Kidney epithelial cell (primary cell): ENCODE data around the gene GLYATL1. TPM values are rescaled to one million over a fixed set of nuclear protein-coding genes. Genes with fewer than 3 reads are reported as not detected.
"Not testable (repeated sequence)": the region's sequence is repeated elsewhere in the genome, so short reads cannot be mapped to it uniquely, and the experiment has no call there.

Experiments used
- DNase-seq: peaks from one replicate; pipeline ENCODE4 v3.0.0-alpha.2; 2010; ENCODE audit warnings: low read depth
- H3K27me3 ChIP-seq: 2 replicates; pipeline ENCODE4 v1.6.0; 2011; ENCODE audit warnings: low read length; ENCODE audit not compliant: control insufficient read depth, insufficient read depth
- H3K36me3 ChIP-seq: 2 replicates; pipeline ENCODE4 v1.5.1; 2011; ENCODE audit warnings: low read length; ENCODE audit not compliant: control insufficient read depth, insufficient read depth
- H3K4me3 ChIP-seq: 2 replicates; pipeline ENCODE4 v1.5.1; 2011; ENCODE audit warnings: low read depth, mild to moderate bottlenecking, control low read depth, low read length
- CTCF ChIP-seq: IDR thresholded peaks from 2 replicates; pipeline ENCODE4 v1.5.1; 2011; ENCODE audit warnings: mild to moderate bottlenecking, moderate library complexity, low read length, control low read depth, inconsistent platforms; ENCODE audit not compliant: insufficient read depth, poor library complexity, severe bottlenecking
- total RNA-seq: library from RNA; depleted of rRNA; stranded (reverse); fragments of >200 nt; gene quantifications from 2 replicates; pipeline ENCODE4 v1.2.3, GENCODE V29; 2015

Gene GLYATL1
- total RNA-seq, 1 donor from 2014 or later: 0.84 TPM

- no peaks in the 10 kb centered on the region for H3K27me3 ChIP-seq
- H3K36me3 ChIP-seq: no peaks in the 10 kb centered on the region
- H3K4me3 ChIP-seq: no peak overlapping the region
- no peak for DNase-seq
- TF ChIP-seq CTCF: no peak
Measured at GRCh38 chr11:58999291-58999680, 60.0 kb downstream of the GLYATL1 start.

- DNase-seq: no peak
- Histone ChIP-seq H3K4me3 (no peak overlapping the region), H3K27me3 (no peaks in the 10 kb centered on the region), H3K36me3 (no peaks in the 10 kb centered on the region)
- TF ChIP-seq CTCF: no peak
Measured at GRCh38 chr11:59000003-59000402, 60.7 kb downstream of the GLYATL1 start.

GRCh38 chr11:59002006-59002405 lies 62.7 kb downstream of the GLYATL1 start:
- not testable (repeated sequence) for H3K36me3 ChIP-seq, H3K27me3 ChIP-seq, DNase-seq, H3K4me3 ChIP-seq

Other genes starting within 250 kb of the GLYATL1 start
- gene GLYAT, start 207.5 kb upstream of the GLYATL1 start, total RNA-seq: not detected in 2 replicates
- 0.13 and 0.68 TPM in 2 replicates for gene GLYATL2, start 94.8 kb upstream of the GLYATL1 start, total RNA-seq
- not detected in 2 replicates for gene GLYATL1B, start 146.8 kb downstream of the GLYATL1 start, total RNA-seq
- gene FAM111B, start 167.7 kb downstream of the GLYATL1 start, total RNA-seq: 3.2 and 3.8 TPM in 2 replicates
- gene FAM111A, start 203.4 kb downstream of the GLYATL1 start, total RNA-seq: 22.2 and 27.2 TPM in 2 replicates
- gene DTX4, start 232.6 kb downstream of the GLYATL1 start, total RNA-seq: 7.4 and 9.1 TPM in 2 replicates